Neuronal stem cell (in vitro differentiated cells): ENCODE data around the gene MYBPC2.

Experiments used
- DNase-seq: peaks from one replicate; pipeline ENCODE4 v3.0.0-alpha.2; 2013; ENCODE audit warnings: low spot score
- H2AFZ ChIP-seq: one replicate; pipeline ENCODE4 v1.6.1; 2013; ENCODE audit warnings: mild to moderate bottlenecking, low read length, inconsistent platforms
- H2AK5ac ChIP-seq: 2 replicates; pipeline ENCODE4 v1.6.1; 2013; ENCODE audit warnings: low read depth, mild to moderate bottlenecking, inconsistent platforms, low read length, moderate library complexity, mixed read lengths
- H2BK120ac ChIP-seq: 2 replicates; pipeline ENCODE4 v1.6.1; 2013; ENCODE audit warnings: low read depth, mild to moderate bottlenecking, inconsistent platforms, low read length, moderate library complexity, mixed read lengths
- H2BK12ac ChIP-seq: one replicate; pipeline ENCODE4 v1.6.1; 2013; ENCODE audit warnings: low read length, inconsistent platforms
- H2BK15ac ChIP-seq: 2 replicates; pipeline ENCODE4 v1.6.1; 2013; ENCODE audit warnings: mild to moderate bottlenecking, low read length, inconsistent platforms, mixed read lengths
- H2BK5ac ChIP-seq: one replicate; pipeline ENCODE4 v1.6.1; 2013; ENCODE audit warnings: inconsistent platforms, mild to moderate bottlenecking, low read length, moderate library complexity
- H3K14ac ChIP-seq: one replicate; pipeline ENCODE4 v1.6.1; 2013; ENCODE audit warnings: low read length, inconsistent platforms
- H3K18ac ChIP-seq: 2 replicates; pipeline ENCODE4 v1.6.1; 2013; ENCODE audit warnings: low read length, inconsistent platforms
- H3K23ac ChIP-seq: 2 replicates; pipeline ENCODE4 v1.6.1; 2013; ENCODE audit warnings: low read depth, mild to moderate bottlenecking, mixed read lengths, low read length, inconsistent platforms; ENCODE audit not compliant: poor library complexity
- H3K27ac ChIP-seq: replicated peaks from 3 replicates; pipeline ENCODE4 v1.5.1; 2013; ENCODE audit warnings: low read length, inconsistent platforms
- H3K27me3 ChIP-seq, 3 experiments: 2 replicates each; pipeline ENCODE4 v1.6.1; 2013; ENCODE audit warnings: low read length in 3 of 3, mild to moderate bottlenecking in 2 of 3, inconsistent platforms in 1 of 3, low read depth in 1 of 3, mixed read lengths in 1 of 3, moderate library complexity in 1 of 3; ENCODE audit not compliant: control insufficient read depth in 3 of 3, insufficient read depth in 3 of 3
- H3K36me3 ChIP-seq, 2 donors: replicated peaks in 1 of 2; 2 replicates each; pipeline ENCODE4 v1.6.1; 2013; ENCODE audit warnings: low read length in 2 of 2; ENCODE audit not compliant: control insufficient read depth in 2 of 2, insufficient read depth in 2 of 2
- H3K4ac ChIP-seq: 2 replicates; pipeline ENCODE4 v1.6.1; 2013; ENCODE audit warnings: inconsistent platforms, mild to moderate bottlenecking, low read length, moderate library complexity
- H3K4me1 ChIP-seq, 2 donors: 1 replicate in 1 of 2; 2 replicates in 1 of 2; pipeline ENCODE4 v1.6.1; 2013; ENCODE audit warnings: low read length in 2 of 2, low read depth in 1 of 2; ENCODE audit not compliant: control insufficient read depth in 2 of 2, insufficient read depth in 1 of 2
- H3K4me2 ChIP-seq: one replicate; pipeline ENCODE4 v1.6.1; 2013; ENCODE audit warnings: mild to moderate bottlenecking, low read length, inconsistent platforms; ENCODE audit not compliant: insufficient read depth, poor library complexity, severe bottlenecking
- H3K4me3 ChIP-seq, 2 donors: 2 replicates each; pipeline ENCODE4 v1.5.1; 2013; ENCODE audit warnings: low read length in 2 of 2, mild to moderate bottlenecking in 2 of 2, inconsistent platforms in 1 of 2, moderate library complexity in 1 of 2
- H3K79me1 ChIP-seq: one replicate; pipeline ENCODE4 v1.6.1; 2013; ENCODE audit warnings: low read depth, mild to moderate bottlenecking, inconsistent platforms, low read length, moderate library complexity
- H3K9ac ChIP-seq: one replicate; pipeline ENCODE4 v1.6.1; 2013; ENCODE audit warnings: mild to moderate bottlenecking, low read depth, low read length, inconsistent platforms; ENCODE audit not compliant: poor library complexity
- H3K9me3 ChIP-seq, 2 donors: replicated peaks in 1 of 2; 2 replicates each; pipeline versions ENCODE3 to v1.6.1; 2013; ENCODE audit warnings: low read length in 2 of 2, mild to moderate bottlenecking in 2 of 2, inconsistent platforms in 1 of 2, low read depth in 1 of 2, mixed read lengths in 1 of 2, moderate library complexity in 1 of 2; ENCODE audit not compliant: control insufficient read depth in 2 of 2, insufficient read depth in 1 of 2
- H4K8ac ChIP-seq: one replicate; pipeline ENCODE4 v1.6.1; 2013; ENCODE audit warnings: low read depth, mild to moderate bottlenecking, inconsistent platforms, low read length, moderate library complexity
- H4K91ac ChIP-seq: one replicate; pipeline ENCODE4 v1.6.1; 2013; ENCODE audit warnings: low read length, low read depth, mild to moderate bottlenecking, inconsistent platforms; ENCODE audit not compliant: poor library complexity
- WGBS, 2 donors: extraction: QIAGEN DNeasy Blood & Tissue Kit; methylation state at CpG; one replicate each; pipeline ENCODE4 v1.1.7; 2013; ENCODE audit warnings: missing lambda C conversion rate in 2 of 2, mixed read lengths in 1 of 2; ENCODE audit not compliant: insufficient read length in 2 of 2, insufficient replicate concordance in 1 of 2; ENCODE audit errors: extremely low coverage in 2 of 2; 5-methylcytosine and 5-hydroxymethylcytosine counted together

Gene MYBPC2

GRCh38 chr19:50414864-50415660, 17.6 kb upstream of the MYBPC2 start:
- Histone ChIP-seq H3K36me3 (peaks cover 15 to 41% of the 10 kb centered on the region in 2 donors), H2AK5ac (peak overlapping the region; percentile 66), H2BK12ac (peak overlapping the region; percentile 46), H3K9ac (no peak overlapping the region), H2AFZ (peak overlapping the region; percentile 65), H4K8ac (no peak overlapping the region), H3K4me1 (peaks cover 5 to 6% of the 10 kb centered on the region in 2 donors), H2BK5ac (no peak overlapping the region), H3K14ac (peak overlapping the region; percentile 82), H3K23ac (peak overlapping the region; percentile 44), H2BK15ac (no peak overlapping the region), H2BK120ac (no peak overlapping the region), H3K18ac (peak overlapping the region; percentile 85), H3K4me2 (no peak overlapping the region), H3K4ac (peak overlapping the region; percentile 69), H3K4me3 (no peak overlapping the region), H3K27me3 (peaks cover 0 to 17% (median 5%) of the 10 kb centered on the region in 3 experiments), H3K79me1 (no peaks in the 10 kb centered on the region), H3K9me3 (peaks cover 0 to 1% of the 10 kb centered on the region in 2 donors), H4K91ac (no peak overlapping the region), H3K27ac (no peak overlapping the region)
- peak; percentile 62 for DNase-seq
- no CpG with 5 or more reads among the region's 37 CpGs for WGBS, 2 donors

- no peak overlapping the region for H3K9ac ChIP-seq
- no peak overlapping the region for H2BK15ac ChIP-seq
- DNase-seq, result no peak
- H2BK12ac ChIP-seq, result no peak overlapping the region
- H2BK5ac ChIP-seq, result peak overlapping the region; percentile 66
- no peak overlapping the region for H3K27ac ChIP-seq
- H3K4ac ChIP-seq, result no peak overlapping the region
- no CpG with 5 or more reads among the region's 22 CpGs for WGBS, 2 donors
- peaks cover 13 to 35% of the 10 kb centered on the region in 2 donors for H3K36me3 ChIP-seq
- H2BK120ac ChIP-seq, result no peak overlapping the region
- no peak overlapping the region for H2AFZ ChIP-seq
- H3K14ac ChIP-seq, result no peak overlapping the region
- H3K9me3 ChIP-seq, result peaks cover 0 to 1% of the 10 kb centered on the region in 2 donors
- peaks cover 5 to 6% of the 10 kb centered on the region in 2 donors for H3K4me1 ChIP-seq
- H3K27me3 ChIP-seq, result peaks cover 0 to 20% (median 5%) of the 10 kb centered on the region in 3 experiments
- H4K91ac ChIP-seq, result no peak overlapping the region
- no peak overlapping the region for H3K4me2 ChIP-seq
- no peak overlapping the region for H2AK5ac ChIP-seq
- no peak overlapping the region for H3K23ac ChIP-seq
- H3K4me3 ChIP-seq, result no peak overlapping the region
- H4K8ac ChIP-seq, result peak overlapping the region; percentile 48
- H3K79me1 ChIP-seq, result no peaks in the 10 kb centered on the region
- H3K18ac ChIP-seq, result no peak overlapping the region
Measured at GRCh38 chr19:50415661-50416033, 17.0 kb upstream of the MYBPC2 start.

DNA sequence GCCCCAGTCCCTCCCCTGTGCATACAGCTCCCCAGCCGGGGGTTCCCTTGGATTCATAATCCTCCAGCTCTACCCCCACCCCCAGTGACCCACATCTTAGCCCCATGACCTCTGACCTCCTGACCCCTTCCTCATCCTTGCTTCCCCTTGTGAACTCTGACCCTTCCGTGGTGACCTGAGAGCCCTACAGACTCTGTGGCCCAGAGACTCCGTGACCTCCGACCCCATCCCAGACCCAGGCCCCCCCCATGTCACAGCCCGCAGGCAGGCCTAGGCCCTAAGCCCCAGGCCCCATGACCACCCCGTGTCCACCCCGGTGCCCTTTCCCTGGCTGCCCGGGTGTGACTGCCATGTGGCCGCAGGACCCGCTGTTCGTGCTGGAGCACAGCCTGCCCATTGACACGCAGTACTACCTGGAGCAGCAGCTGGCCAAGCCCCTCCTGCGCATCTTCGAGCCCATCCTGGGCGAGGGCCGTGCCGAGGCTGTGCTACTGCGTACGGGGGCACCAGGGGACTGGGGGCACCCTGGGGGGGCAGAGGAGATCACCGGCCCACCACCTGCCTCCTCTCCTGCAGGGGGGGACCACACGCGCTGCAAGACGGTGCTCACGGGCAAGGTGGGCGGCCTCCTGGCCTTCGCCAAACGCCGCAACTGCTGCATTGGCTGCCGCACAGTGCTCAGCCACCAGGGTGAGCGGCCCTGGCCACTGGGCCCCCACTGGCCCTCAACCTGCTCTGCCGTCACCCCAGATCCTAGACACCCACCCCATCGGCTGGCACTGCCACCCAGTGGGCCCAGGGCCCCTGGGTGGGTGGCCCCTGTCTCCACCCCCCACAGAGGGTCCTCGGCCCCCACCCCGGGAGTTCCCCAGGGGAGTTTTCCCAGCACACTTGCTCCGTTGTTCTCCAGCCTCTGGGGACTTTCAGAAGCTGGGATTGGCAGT, 16.4 kb upstream of the MYBPC2 start:
- Histone ChIP-seq H2BK15ac (no peak overlapping the region), H2AK5ac (no peak overlapping the region), H3K4me2 (no peak overlapping the region), H3K9me3 (peaks cover 0 to 1% of the 10 kb centered on the region in 2 donors), H3K14ac (no peak overlapping the region), H3K4ac (no peak overlapping the region), H3K27ac (no peak overlapping the region), H3K4me1 (peaks cover 5 to 6% of the 10 kb centered on the region in 2 donors), H3K79me1 (no peaks in the 10 kb centered on the region), H3K18ac (peak overlapping the region; percentile 80), H2BK5ac (peak overlapping the region; percentile 66), H3K36me3 (peaks cover 13 to 31% of the 10 kb centered on the region in 2 donors), H4K8ac (peak overlapping the region; percentile 48), H2AFZ (no peak overlapping the region), H3K4me3 (no peak overlapping the region), H3K9ac (no peak overlapping the region), H2BK120ac (no peak overlapping the region), H3K23ac (peak overlapping the region; percentile 55), H2BK12ac (no peak overlapping the region), H3K27me3 (peaks cover 0 to 20% (median 5%) of the 10 kb centered on the region in 3 experiments), H4K91ac (peak overlapping the region; percentile 53)
- no CpG with 5 or more reads among the region's 35 CpGs for WGBS, 2 donors
- DNase-seq, result no peak
